Urinary bladder (tissue), 4 donors: ENCODE measurements around the gene COX6B2. TPM values are rescaled to one million over a fixed set of nuclear protein-coding genes. Genes with fewer than 3 reads are reported as not detected.

Source experiments
- DNase-seq: peaks from one replicate; pipeline ENCODE4 v3.0.0-alpha.2; 2015; ENCODE audit errors: extremely low spot score
- H3K27ac ChIP-seq: one replicate; pipeline ENCODE4 v1.5.1; 2013; ENCODE audit warnings: low read depth, mild to moderate bottlenecking, moderate library complexity
- H3K36me3 ChIP-seq: one replicate; pipeline ENCODE4 v1.6.1; 2013; ENCODE audit warnings: mild to moderate bottlenecking, moderate library complexity; ENCODE audit not compliant: insufficient read depth
- H3K4me1 ChIP-seq: one replicate; pipeline ENCODE4 v1.6.1; 2013; ENCODE audit warnings: mild to moderate bottlenecking, moderate library complexity; ENCODE audit not compliant: insufficient read depth
- H3K4me3 ChIP-seq: one replicate; pipeline ENCODE4 v1.5.1; 2013; ENCODE audit warnings: low read depth, low read length
- WGBS: extraction: QIAGEN DNeasy Blood & Tissue Kit; methylation state at CpG from one replicate; pipeline ENCODE4 v1.1.7; 2013; 5-methylcytosine and 5-hydroxymethylcytosine counted together
- polyA plus RNA-seq: library from polyadenylated mRNA; stranded (reverse); fragments of 200-250 nt; gene quantifications from one replicate; pipeline ENCODE4 v1.2.3, GENCODE V29; 2013
- total RNA-seq: library from RNA; depleted of rRNA; stranded (reverse); fragments of >200 nt; gene quantifications from one replicate; pipeline ENCODE4 v1.2.3, GENCODE V29; 2014
- donor health status: healthy with polysubstance abuse.
- donor health status: healthy.

Gene COX6B2
- total and polyA plus RNA-seq, 2 donors = 0.39 TPM; not detected in 1

DNA sequence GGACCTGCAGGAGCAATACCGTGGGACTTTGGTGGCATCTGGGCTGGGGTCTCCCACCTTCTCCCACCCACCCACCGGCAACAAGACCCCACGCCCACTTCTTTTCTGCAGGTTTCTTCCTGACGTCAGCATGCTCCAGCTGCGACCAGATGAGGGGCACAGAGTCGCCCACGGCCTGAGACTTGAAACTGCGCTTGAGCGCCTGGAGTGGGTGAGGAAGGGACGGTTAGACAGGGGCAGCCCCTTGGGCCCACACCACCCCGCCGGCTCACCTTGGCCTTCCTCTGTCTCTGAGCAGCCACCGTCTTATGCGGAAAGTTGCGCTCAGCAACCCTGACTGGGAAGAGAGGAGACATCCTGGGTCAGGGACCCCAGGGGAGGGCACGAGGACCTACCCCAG lies 6.4 kb upstream of the COX6B2 start:
- 92% methylated on average over 16 of the region's 16 CpGs for WGBS
- H3K4me1 ChIP-seq = no peaks in the 10 kb centered on the region

DNA sequence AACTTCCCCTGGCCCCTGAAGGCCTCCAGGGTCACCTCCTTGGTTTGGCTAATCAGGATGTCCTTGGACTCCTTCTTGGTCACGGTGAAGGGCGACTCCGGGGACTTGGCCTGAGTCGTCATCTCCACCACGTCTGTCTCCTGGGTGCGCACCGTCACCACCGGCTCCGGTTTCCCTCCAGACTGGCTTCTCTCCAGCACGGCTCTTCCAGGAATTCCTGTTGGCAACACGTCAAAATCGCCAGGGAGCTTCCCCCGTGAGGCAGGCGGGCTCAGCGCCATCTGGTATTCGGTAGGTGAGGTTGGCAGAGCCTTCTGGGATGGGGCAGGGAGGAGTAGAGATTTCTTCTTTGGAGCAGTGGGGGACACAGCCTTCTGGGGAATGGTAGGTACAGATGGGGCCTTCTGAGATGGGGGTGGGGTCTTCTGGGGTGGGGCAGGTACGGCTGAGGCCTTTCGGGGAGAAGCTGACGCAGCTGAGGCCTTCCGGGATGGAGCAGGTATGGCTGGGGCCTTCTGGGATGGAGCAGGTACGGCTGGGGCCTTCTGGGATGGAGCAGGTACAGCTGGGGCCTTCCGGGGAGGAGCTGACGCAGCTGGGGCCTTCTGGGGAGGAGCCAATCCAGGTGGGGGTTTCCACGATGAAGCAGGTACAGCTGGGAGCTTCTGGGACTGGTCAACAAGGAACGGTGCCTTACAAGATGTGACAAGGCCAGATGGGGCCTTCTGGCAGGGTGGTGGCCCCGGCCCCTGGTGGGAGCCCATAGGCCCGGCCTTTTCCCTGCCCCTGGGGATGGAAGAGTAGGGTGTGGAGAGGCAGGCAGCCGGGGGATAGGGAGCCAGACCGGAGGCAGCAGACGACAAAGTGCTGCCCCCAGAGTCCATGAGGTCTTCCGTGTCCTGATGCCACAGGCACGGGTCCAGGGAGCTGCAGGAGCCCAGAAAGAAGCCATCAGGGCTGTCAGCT lies 4.7 kb upstream of the COX6B2 start:
- H3K27ac ChIP-seq = no peak overlapping the region
- H3K36me3 ChIP-seq = no peaks in the 10 kb centered on the region
- DNase-seq = no peak
- H3K4me1 ChIP-seq = no peaks in the 10 kb centered on the region
- WGBS = 72% methylated on average over 32 of the region's 32 CpGs
- no peak overlapping the region for H3K4me3 ChIP-seq

More for the DNA sequence above, 6.4 kb upstream of the COX6B2 start:
- Histone ChIP-seq H3K36me3 (no peaks in the 10 kb centered on the region), H3K4me3 (no peak overlapping the region), H3K27ac (no peak overlapping the region)
- no peak for DNase-seq

DNA sequence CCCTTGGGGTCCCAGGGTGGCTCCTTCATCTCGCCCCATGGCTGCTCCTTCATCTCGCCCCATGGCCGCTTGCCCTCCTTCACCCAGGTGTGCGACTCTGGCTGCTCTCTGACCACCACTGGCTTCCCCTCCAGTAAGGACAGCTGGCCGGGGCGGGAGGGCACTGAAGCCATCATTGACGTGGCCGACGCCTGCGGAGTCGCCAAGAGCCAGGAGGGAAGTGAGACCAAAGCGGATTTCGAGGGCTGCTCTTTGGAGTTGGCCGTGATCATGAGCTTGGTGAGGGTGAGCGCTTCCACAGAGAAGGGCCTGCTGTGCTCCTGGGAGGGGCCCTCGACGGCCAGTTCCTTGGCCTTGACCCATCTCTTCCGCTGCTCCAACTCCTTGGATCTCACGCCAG lies 4.0 kb upstream of the COX6B2 start:
- Histone ChIP-seq H3K27ac (no peak overlapping the region), H3K4me3 (no peak overlapping the region), H3K4me1 (no peaks in the 10 kb centered on the region), H3K36me3 (no peaks in the 10 kb centered on the region)
- 86% methylated on average over 19 of the region's 19 CpGs for WGBS
- DNase-seq = no peak

DNA sequence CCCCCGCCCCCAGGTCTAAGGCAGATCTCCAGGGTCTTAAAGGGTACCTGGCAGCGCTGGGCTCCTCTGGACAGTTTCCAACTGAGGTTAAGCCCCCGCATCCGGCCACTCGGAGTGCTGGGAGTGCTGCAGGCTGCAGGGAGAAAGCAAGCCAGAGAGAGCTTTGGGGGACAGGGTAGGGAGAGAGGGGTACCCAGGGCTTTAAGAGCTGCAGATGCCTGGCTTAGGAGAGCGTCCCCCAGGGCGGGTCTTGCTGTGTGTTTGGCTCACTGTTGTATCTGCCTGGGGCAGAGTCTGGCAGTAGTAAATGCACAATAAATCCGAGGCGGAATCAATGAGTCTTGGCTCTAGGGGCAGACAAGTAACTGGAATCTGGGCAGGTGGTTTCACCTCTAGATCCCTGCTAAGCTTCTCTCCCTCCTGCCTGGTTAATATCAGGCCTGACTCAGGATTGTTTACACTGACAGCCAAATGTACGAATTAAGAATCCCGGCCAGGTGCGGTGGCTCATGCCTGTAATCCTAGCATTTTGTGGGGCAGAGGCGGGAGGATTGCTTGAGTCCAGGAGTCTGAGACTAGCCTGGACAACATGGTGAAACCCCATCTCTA lies 798 bp upstream of the COX6B2 start:
- no peaks in the 10 kb centered on the region for H3K4me1 ChIP-seq
- no peaks in the 10 kb centered on the region for H3K36me3 ChIP-seq
- 17% methylated on average over 13 of the region's 13 CpGs for WGBS
- H3K27ac ChIP-seq = no peak overlapping the region
- H3K4me3 ChIP-seq = no peak overlapping the region
- DNase-seq = no peak

DNA sequence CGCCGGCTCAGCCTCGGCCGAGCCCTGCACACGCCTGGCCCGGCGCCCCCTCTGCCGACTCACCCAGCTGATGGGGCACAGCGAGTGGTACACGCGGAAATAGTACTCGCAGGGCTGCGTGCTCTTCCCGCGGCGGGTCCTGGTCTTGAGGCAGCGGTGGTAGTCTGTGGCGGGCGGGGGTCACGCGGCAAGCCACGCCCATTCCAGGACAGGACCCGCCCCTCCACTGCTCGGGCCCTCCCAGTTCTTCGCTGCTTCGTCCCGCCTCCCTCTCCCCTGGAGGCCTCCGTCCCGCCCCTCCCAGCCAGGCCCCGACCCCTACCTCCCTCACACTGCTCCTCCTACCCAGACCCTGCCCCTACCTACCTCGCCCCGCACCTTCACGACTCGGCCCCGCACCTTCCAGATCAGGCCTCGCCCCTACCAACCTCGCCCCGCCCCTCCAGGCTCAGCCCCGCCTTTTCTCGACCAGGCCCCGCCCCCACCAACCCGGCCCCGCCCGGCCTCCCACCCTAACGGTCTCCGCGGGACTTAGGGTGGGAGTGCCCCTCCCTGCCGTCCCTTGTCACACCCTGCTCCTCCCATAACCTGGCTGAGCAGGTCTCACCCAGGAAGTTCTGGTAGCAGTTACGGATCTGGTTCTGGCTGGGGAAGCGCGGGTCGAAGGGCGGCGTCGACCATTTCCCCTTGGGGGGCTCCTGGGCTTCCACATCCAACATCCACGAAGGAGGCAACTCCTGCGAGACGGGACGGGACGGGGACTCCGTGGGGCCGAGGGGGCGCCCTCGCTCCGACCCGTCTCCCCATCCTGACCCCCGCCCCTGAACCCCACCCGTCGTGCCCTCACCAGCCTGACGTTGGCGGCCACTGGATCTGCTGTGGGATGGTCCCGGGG lies 469 bp downstream of the COX6B2 start:
- DNase-seq = no peak
- 2% methylated on average over 72 of the region's 72 CpGs for WGBS
- no peaks in the 10 kb centered on the region for H3K4me1 ChIP-seq
- H3K4me3 ChIP-seq = peak overlapping the region; percentile 21
- no peaks in the 10 kb centered on the region for H3K36me3 ChIP-seq
- no peak overlapping the region for H3K27ac ChIP-seq

DNA sequence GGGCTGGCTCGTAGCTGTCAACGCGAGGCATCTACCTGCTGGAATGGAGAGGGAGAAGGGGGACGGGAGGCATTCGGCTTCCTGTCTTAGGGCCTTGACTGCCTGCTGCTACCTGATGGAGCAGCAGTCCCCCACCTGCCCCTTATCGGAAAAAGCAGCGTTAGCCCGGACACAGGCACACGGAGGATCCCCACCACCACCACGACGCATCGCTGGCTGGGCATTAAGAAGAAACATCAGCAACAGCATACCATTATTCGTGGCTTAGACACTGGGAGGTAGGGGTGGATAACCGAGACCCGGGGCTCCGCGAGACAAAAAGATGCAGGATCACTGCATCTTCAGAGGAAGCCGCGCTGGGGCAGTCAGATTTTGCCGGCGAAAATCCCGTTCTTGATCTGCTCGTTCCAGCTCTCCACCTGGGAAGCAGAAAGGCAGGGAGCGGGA lies 1.1 kb downstream of the COX6B2 start:
- peak overlapping the region; percentile 21 for H3K4me3 ChIP-seq
- H3K4me1 ChIP-seq = no peaks in the 10 kb centered on the region
- H3K36me3 ChIP-seq = no peaks in the 10 kb centered on the region
- 3% methylated on average over 24 of the region's 24 CpGs for WGBS
- no peak overlapping the region for H3K27ac ChIP-seq
- no peak for DNase-seq

DNA sequence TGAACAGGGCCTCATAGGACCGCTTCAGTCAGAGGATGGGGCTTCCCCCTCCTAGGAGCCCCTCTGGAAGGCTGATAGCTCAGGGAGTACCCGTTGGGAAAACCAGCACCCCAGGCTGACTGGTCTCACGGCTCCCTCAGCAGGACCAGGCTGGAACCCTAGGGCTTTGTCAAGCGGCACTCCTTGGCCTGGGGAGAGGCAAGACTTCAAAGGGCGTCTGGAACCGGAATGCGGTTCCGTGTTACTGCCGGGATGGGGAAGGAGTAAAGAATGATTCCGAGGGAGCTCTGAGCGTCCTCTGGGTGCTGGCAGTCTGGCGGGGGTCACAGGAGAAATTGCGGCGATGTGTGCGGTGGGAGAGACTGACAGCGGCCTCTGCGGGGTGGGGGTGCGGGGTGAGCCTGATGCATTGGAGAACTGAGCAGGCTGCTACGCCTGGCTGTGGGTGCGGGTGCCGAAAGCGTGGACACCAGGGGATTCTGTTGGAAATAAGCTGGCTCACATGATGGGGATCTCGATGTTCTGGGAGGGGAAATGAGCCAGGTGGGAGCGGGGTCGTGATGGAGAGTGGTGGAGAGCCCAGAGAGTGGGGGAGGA lies 1.9 kb downstream of the COX6B2 start:
- Histone ChIP-seq H3K4me3 (no peak overlapping the region), H3K4me1 (no peaks in the 10 kb centered on the region), H3K27ac (no peak overlapping the region), H3K36me3 (no peaks in the 10 kb centered on the region)
- 65% methylated on average over 25 of the region's 25 CpGs for WGBS
- DNase-seq = no peak

DNA sequence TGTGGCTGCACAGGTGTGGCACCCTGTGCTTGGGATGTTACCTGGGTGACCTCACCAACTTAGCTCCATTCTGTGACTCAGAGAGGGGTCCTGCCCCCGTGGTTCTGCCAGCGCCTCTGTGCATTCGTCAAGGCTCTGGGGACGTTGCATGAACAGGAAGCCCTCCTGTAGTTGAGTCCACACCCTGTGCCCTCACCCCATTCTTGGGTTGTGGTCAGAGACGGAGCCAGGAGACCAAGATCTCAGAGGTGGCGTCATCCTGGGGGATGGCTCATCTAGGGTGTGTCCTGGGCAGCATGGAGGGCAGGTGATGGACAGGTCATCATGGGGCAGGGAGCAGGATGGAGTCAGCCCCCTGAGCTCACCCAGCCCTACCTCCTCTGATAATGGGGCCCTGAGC lies 2.5 kb downstream of the COX6B2 start:
- 77% methylated on average over 6 of the region's 6 CpGs for WGBS
- H3K36me3 ChIP-seq = no peaks in the 10 kb centered on the region
- no peak for DNase-seq
- no peak overlapping the region for H3K27ac ChIP-seq
- H3K4me1 ChIP-seq = no peaks in the 10 kb centered on the region
- no peak overlapping the region for H3K4me3 ChIP-seq

DNA sequence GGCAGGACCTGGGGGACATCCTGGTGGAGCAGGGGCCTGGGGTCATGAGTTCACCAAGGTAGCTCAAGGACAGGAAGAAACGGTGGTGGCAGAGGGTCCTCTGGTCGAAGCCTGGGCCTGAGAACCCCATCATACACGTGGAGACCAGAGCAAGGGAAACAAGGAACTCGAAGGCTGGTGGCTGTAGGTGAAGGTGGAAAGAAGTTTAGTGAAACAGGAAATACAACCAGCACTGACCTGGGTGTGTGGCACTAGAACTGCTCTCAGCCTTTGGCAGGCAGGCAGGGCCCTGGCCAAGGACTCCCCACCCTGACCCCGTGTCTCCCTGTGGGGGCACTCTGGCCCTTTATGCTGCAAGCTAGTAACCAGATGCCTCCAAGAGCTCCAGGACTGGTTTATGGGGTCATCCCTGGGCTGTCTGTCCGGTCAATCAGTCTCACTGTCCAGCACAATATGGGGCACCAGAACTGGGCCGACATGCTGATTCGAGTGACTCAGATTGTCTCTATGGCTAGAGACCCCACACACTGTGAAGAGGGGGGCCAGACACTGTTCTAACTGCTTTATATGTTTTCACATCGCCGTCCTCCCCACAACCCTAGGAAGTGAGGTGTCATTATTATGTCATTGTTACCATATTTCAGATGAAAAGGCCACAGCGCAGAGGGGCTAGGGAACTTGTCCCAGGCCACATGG lies 3.8 kb downstream of the COX6B2 start:
- WGBS = 67% methylated on average over 11 of the region's 11 CpGs
- Histone ChIP-seq H3K4me3 (no peak overlapping the region), H3K36me3 (no peaks in the 10 kb centered on the region), H3K4me1 (no peaks in the 10 kb centered on the region), H3K27ac (no peak overlapping the region)
- no peak for DNase-seq

DNA sequence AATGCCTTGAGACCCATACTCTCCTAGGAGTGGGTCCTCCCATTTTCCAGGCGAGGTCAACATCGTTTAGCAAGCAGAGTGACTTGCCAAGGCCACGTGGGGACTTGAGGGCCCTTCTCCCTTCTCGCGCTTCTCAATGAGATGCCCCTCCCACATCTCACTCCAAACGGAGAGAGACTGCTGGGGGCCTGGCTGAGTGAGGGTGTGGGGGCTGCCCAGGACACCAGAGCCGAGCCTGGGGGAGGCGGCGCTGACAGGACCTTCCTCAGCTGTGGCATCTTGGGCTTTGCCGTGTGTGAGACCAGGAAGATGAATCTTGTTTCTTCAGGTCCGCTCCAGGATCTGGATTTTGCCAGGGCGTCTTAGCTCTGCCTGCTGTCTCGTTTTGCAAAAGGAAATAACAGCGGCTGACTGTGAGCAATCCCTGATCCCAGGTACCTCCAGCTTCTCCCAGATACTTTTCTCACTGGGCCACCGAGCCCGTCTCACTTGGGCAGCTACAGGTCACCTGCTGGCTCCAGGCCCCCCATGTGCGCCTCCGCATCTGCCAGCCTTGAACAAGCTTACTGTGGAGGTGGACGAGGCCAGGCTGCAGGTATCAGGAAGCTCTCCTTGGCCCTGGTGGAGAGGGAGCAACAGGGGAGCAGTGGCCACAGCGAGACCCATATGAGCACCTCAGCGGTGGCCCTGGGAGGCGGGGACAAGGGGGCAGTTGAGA lies 6.0 kb downstream of the COX6B2 start:
- Histone ChIP-seq H3K36me3 (no peaks in the 10 kb centered on the region), H3K4me3 (no peak overlapping the region), H3K4me1 (no peaks in the 10 kb centered on the region), H3K27ac (no peak overlapping the region)
- WGBS = 65% methylated on average over 22 of the region's 22 CpGs
- DNase-seq = no peak

DNA sequence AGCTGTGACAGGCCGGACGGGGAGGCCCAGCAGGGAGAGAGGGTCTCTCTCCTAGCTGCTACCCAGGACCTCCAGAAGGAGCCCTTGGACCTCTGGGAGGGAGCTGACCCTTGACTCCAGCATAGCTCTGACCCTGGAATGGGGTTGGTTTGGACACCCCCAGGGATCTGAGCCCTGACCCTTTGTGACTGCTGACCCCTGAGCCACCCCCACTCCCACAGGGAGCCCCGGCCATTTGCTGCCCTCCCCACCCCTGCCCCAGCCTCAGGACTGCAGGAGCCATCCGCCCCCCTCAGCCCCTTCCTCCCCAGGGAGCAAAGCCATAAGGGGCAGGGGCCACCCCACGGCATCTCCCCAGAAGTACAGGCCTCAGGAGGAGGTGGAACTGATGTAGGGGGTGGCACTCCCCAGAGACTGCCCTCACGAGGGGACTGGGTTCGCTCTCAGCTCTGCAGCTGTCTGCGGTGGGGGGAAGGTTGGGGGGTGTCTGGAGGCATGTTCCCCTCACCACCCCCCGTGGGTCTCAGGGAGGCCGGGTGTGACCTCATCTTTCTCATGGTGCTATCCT lies 7.0 kb downstream of the COX6B2 start:
- H3K36me3 ChIP-seq = no peaks in the 10 kb centered on the region
- no peak overlapping the region for H3K27ac ChIP-seq
- DNase-seq = no peak
- no peak overlapping the region for H3K4me3 ChIP-seq
- no peaks in the 10 kb centered on the region for H3K4me1 ChIP-seq
- WGBS = 80% methylated on average over 10 of the region's 10 CpGs
